IMR-90 (cell line): ENCODE results near the gene PDHB. TPM values are rescaled to one million over a fixed set of nuclear protein-coding genes. Genes with fewer than 3 reads are reported as not detected.

Experiments used
- ATAC-seq: fragments of 200-7000 bp; cut with Tn5 transposase; 2 replicates; pipeline ENCODE4 v1.9.1; 2020; ENCODE audit warnings: low read depth, mild to moderate bottlenecking, moderate library complexity
- BruUV-seq: library from RNA; stranded (reverse); fragments of 400-500 nt; replicated peaks from 2 replicates; lab custom pipeline; 2021; lab: Mats Ljungman, UMichigan
- CTCF ChIA-PET: fragments of 300-600 bp; formaldehyde crosslinking; extraction: SDS; loops from one replicate; lab custom pipeline; 2021; ENCODE audit warnings: antibody characterized with exemption; lab: Yijun Ruan, JAX
- POLR2A ChIA-PET: fragments of 300-600 bp; sonication (Branson Sonifier 250); formaldehyde crosslinking; loops from one replicate; lab custom pipeline; 2022; ENCODE audit warnings: antibody characterized with exemption; ENCODE audit not compliant: unreplicated experiment; lab: Charles Lee
- DNase-seq: peaks from one replicate; pipeline ENCODE4 v3.0.0; 2013
- H2AFZ ChIP-seq: replicated peaks from 2 replicates; pipeline ENCODE3; 2013; ENCODE audit warnings: low read length, mild to moderate bottlenecking; ENCODE audit not compliant: poor library complexity
- H2AK5ac ChIP-seq: 2 replicates; pipeline ENCODE4 v1.6.1; 2013; ENCODE audit warnings: low read depth, low read length, inconsistent platforms
- H2AK9ac ChIP-seq: replicated peaks from 2 replicates; pipeline ENCODE3; 2013; ENCODE audit warnings: mild to moderate bottlenecking, low read depth, low read length, moderate library complexity; ENCODE audit not compliant: poor library complexity
- H2BK120ac ChIP-seq: 2 replicates; pipeline ENCODE4 v1.6.1; 2013; ENCODE audit warnings: low read depth, low read length, inconsistent platforms
- H2BK15ac ChIP-seq: 3 replicates; pipeline ENCODE4 v1.6.1; 2013; ENCODE audit warnings: low read depth, low read length, inconsistent platforms
- H2BK20ac ChIP-seq: 2 replicates; pipeline ENCODE4 v1.6.1; 2013; ENCODE audit warnings: low read depth, mild to moderate bottlenecking, inconsistent platforms, low read length, moderate library complexity
- H2BK5ac ChIP-seq: 2 replicates; pipeline ENCODE4 v1.6.1; 2013; ENCODE audit warnings: mild to moderate bottlenecking, low read depth, low read length, inconsistent platforms; ENCODE audit not compliant: poor library complexity, severe bottlenecking
- H3K14ac ChIP-seq: replicated peaks from 2 replicates; pipeline ENCODE4 v1.6.1; 2013; ENCODE audit warnings: low read depth, low read length, inconsistent platforms
- H3K18ac ChIP-seq: 2 replicates; pipeline ENCODE4 v1.6.1; 2013; ENCODE audit warnings: low read depth, low read length, control low read depth
- H3K23ac ChIP-seq: 2 replicates; pipeline ENCODE4 v1.6.1; 2013; ENCODE audit warnings: low read depth, low read length, inconsistent platforms
- H3K27ac ChIP-seq: 2 replicates; pipeline ENCODE4 v1.5.1; 2013; ENCODE audit warnings: mild to moderate bottlenecking, control low read depth, low read length; ENCODE audit not compliant: insufficient read depth
- H3K27me3 ChIP-seq: 2 replicates; pipeline ENCODE4 v1.6.1; 2013; ENCODE audit warnings: low read length; ENCODE audit not compliant: control insufficient read depth, insufficient read depth
- H3K36me3 ChIP-seq: 2 replicates; pipeline ENCODE4 v1.6.1; 2013; ENCODE audit warnings: low read length, mixed read lengths; ENCODE audit not compliant: control insufficient read depth, insufficient read depth
- H3K4ac ChIP-seq: 2 replicates; pipeline ENCODE4 v1.6.1; 2013; ENCODE audit warnings: low read depth, low read length, inconsistent platforms
- H3K4me1 ChIP-seq: 2 replicates; pipeline ENCODE4 v1.6.1; 2013; ENCODE audit warnings: low read length, mixed read lengths; ENCODE audit not compliant: control insufficient read depth, insufficient read depth
- H3K4me2 ChIP-seq: 2 replicates; pipeline ENCODE4 v1.6.1; 2013; ENCODE audit warnings: low read depth, mild to moderate bottlenecking, control low read depth, low read length, moderate library complexity
- H3K4me3 ChIP-seq: 2 replicates; pipeline ENCODE4 v1.5.1; 2013; ENCODE audit warnings: low read depth, mild to moderate bottlenecking, control low read depth, low read length, moderate library complexity; ENCODE audit not compliant: insufficient read depth
- H3K56ac ChIP-seq: 2 replicates; pipeline ENCODE4 v1.6.1; 2013; ENCODE audit warnings: low read length, inconsistent platforms; ENCODE audit not compliant: insufficient read depth; ENCODE audit errors: extremely low read depth
- H3K79me1 ChIP-seq, 2 experiments: 2 replicates each; pipeline ENCODE4 v1.6.1; 2013; ENCODE audit warnings: low read length in 2 of 2, inconsistent platforms in 1 of 2, low read depth in 1 of 2
- H3K9ac ChIP-seq: 2 replicates; pipeline ENCODE4 v1.6.1; 2013; ENCODE audit warnings: low read depth, low read length, control low read depth
- H3K9me1 ChIP-seq: 2 replicates; pipeline ENCODE4 v1.6.1; 2013; ENCODE audit warnings: low read length, inconsistent platforms; ENCODE audit not compliant: insufficient read depth
- H3K9me3 ChIP-seq: 2 replicates; pipeline ENCODE4 v1.6.1; 2013; ENCODE audit warnings: low read length; ENCODE audit not compliant: control insufficient read depth, insufficient read depth
- H4K20me1 ChIP-seq: 2 replicates; pipeline ENCODE4 v1.6.1; 2013; ENCODE audit warnings: low read length, inconsistent platforms; ENCODE audit not compliant: insufficient read depth
- H4K5ac ChIP-seq: 2 replicates; pipeline ENCODE4 v1.6.1; 2013; ENCODE audit warnings: mild to moderate bottlenecking, low read depth, low read length, control low read depth
- H4K8ac ChIP-seq, 2 experiments: 2 replicates each; pipeline ENCODE4 v1.6.1; 2013; ENCODE audit warnings: low read depth in 2 of 2, low read length in 2 of 2, control low read depth in 1 of 2, inconsistent platforms in 1 of 2
- H4K91ac ChIP-seq: 2 replicates; pipeline ENCODE4 v1.6.1; 2013; ENCODE audit warnings: low read depth, low read length, inconsistent platforms; ENCODE audit not compliant: insufficient read depth
- BHLHE40 ChIP-seq: fragments of 150-350 bp; IDR thresholded peaks from 2 replicates; pipeline ENCODE4 v1.6.1; 2016; ENCODE audit warnings: mild to moderate bottlenecking, low read depth, low read length
- CEBPB ChIP-seq: IDR thresholded peaks from 2 replicates; pipeline ENCODE4 v1.6.1; 2012; ENCODE audit warnings: low read depth, low read length, improper control_type of control experiment
- CHD1 ChIP-seq: IDR thresholded peaks from 2 replicates; pipeline ENCODE4 v1.6.1; 2012; ENCODE audit warnings: low read depth, low read length, improper control_type of control experiment
- CTCF ChIP-seq: conservative IDR thresholded peaks from 2 replicates; pipeline ENCODE4 v1.5.1; 2012; ENCODE audit warnings: mild to moderate bottlenecking, low read depth, low read length, improper control_type of control experiment
- ELK1 ChIP-seq: fragments of 150-350 bp; IDR thresholded peaks from 2 replicates; pipeline ENCODE4 v1.6.1; 2016; ENCODE audit warnings: low read depth, mild to moderate bottlenecking, low read length, moderate library complexity, borderline replicate concordance
- FOS ChIP-seq: fragments of 150-350 bp; IDR thresholded peaks from 2 replicates; pipeline ENCODE4 v1.6.1; 2016; ENCODE audit warnings: low read depth, low read length
- MAFK ChIP-seq: IDR thresholded peaks from 2 replicates; pipeline ENCODE4 v1.6.1; 2012; ENCODE audit warnings: low read depth, low read length, improper control_type of control experiment
- MAZ ChIP-seq: IDR thresholded peaks from 2 replicates; pipeline ENCODE4 v1.6.1; 2012; ENCODE audit warnings: low read depth, mild to moderate bottlenecking, low read length, improper control_type of control experiment, moderate library complexity, borderline replicate concordance
- MXI1 ChIP-seq: IDR thresholded peaks from 2 replicates; pipeline ENCODE4 v1.6.1; 2012; ENCODE audit warnings: low read depth, mild to moderate bottlenecking, low read length, moderate library complexity, borderline replicate concordance
- NFE2L2 ChIP-seq: fragments of 150-350 bp; IDR thresholded peaks from 2 replicates; pipeline ENCODE4 v1.6.1; 2016; ENCODE audit warnings: low read depth, mild to moderate bottlenecking, low read length
- POLR2A ChIP-seq: IDR thresholded peaks from 2 replicates; pipeline ENCODE4 v1.6.1; 2012; ENCODE audit warnings: mild to moderate bottlenecking, low read depth, low read length
- RAD21 ChIP-seq: IDR thresholded peaks from 2 replicates; pipeline ENCODE4 v1.6.1; 2012; ENCODE audit warnings: low read length, improper control_type of control experiment
- RCOR1 ChIP-seq: IDR thresholded peaks from 2 replicates; pipeline ENCODE4 v1.6.1; 2012; ENCODE audit warnings: mild to moderate bottlenecking, low read length, improper control_type of control experiment; ENCODE audit not compliant: insufficient replicate concordance
- RFX5 ChIP-seq: IDR thresholded peaks from 2 replicates; pipeline ENCODE4 v1.8.0; 2012; ENCODE audit warnings: low read depth, mild to moderate bottlenecking, low read length, moderate library complexity
- SMC3 ChIP-seq: fragments of 150-350 bp; IDR thresholded peaks from 2 replicates; pipeline ENCODE4 v1.6.1; 2016; ENCODE audit warnings: low read depth, mild to moderate bottlenecking, antibody characterized with exemption, low read length, moderate library complexity
- USF2 ChIP-seq: fragments of 150-350 bp; IDR thresholded peaks from 2 replicates; pipeline ENCODE4 v1.6.1; 2017; ENCODE audit warnings: mild to moderate bottlenecking, antibody characterized with exemption, low read length, low read depth
- WGBS, 2 experiments: methylation state at CpG; one replicate each; pipeline versions ENCODE4 v1.1.5 to v1.1.7; 2013; ENCODE audit warnings: missing lambda C conversion rate in 2 of 2; ENCODE audit not compliant: insufficient read length in 1 of 2; ENCODE audit errors: extremely low coverage in 2 of 2; 5-methylcytosine and 5-hydroxymethylcytosine counted together
- dilution Hi-C: fragments of 300-500 bp; cut with HindIII; formaldehyde crosslinking; loops from one replicate; pipeline ENCODE4 v1.14.3; 2018; ENCODE audit warnings: low sequenced_read_pairs; ENCODE audit not compliant: unreplicated experiment
- in situ Hi-C: fragments of 300-500 bp; cut with MboI; formaldehyde crosslinking; loops from 3 replicates; pipeline ENCODE4 v1.14.3; 2019; ENCODE audit warnings: low sequenced_read_pairs, inconsistent platforms, mixed read lengths
- intact Hi-C: fragments of 100-400 bp; cut with micrococcal nuclease; formaldehyde crosslinking; loops from 2 replicates; pipeline ENCODE4 v1.10.0; 2022
- polyA plus RNA-seq, 3 experiments: library from polyadenylated mRNA; depleted of rRNA; stranded (reverse); fragments of >200 nt; gene quantifications; 2 replicates each; pipeline ENCODE4 v1.2.3, GENCODE V29; 2012; ENCODE audit warnings: low replicate concordance in 1 of 3
- total RNA-seq: library from RNA; depleted of rRNA; stranded (reverse); fragments of >200 nt; gene quantifications from 2 replicates; pipeline ENCODE4 v1.2.3, GENCODE V29; 2012

PDHB gene
- total and polyA plus RNA-seq, 2 of the 4 experiments (the other 2 are of a cell fraction), result 69.2 to 73.5 TPM

- H3K4me1 ChIP-seq, result peaks cover 4% of the 10 kb centered on the region
- no peak for DNase-seq
- no peak overlapping the region for H4K8ac ChIP-seq
- H2BK120ac ChIP-seq, result no peak overlapping the region
- ChIA-PET POLR2A (no interaction called here), CTCF (interaction anchor here (0.6 kb wide), 1 partner anchor 11 kb away, joined by 3 read pairs; no protein-coding TSS in a partner anchor)
- H3K18ac ChIP-seq, result no peak overlapping the region
- H2AK9ac ChIP-seq, result no peak overlapping the region
- H3K79me1 ChIP-seq, result peaks cover 0 to 35% of the 10 kb centered on the region in 2 experiments; a peak in 3 of 4 replicates
- H3K27ac ChIP-seq, result no peak overlapping the region
- in situ Hi-C loops (no loop called here), intact Hi-C loops (no loop called here), dilution Hi-C loops (no loop called here)
- no TSS peak for BruUV-seq
- peaks cover 6% of the 10 kb centered on the region; the same call in 1 of the 2 replicates for H3K36me3 ChIP-seq
- H3K23ac ChIP-seq, result no peak overlapping the region
- 0 out of 2 replicates have a peak overlapping the region, but pooled peaks have one; percentile 8 for H3K14ac ChIP-seq
- no peak overlapping the region for H3K9ac ChIP-seq
- H4K5ac ChIP-seq, result no peak overlapping the region
- H2BK20ac ChIP-seq, result peak overlapping the region; percentile 23; the same call in 1 of the 2 replicates
- no peak overlapping the region for H3K4ac ChIP-seq
- H3K9me1 ChIP-seq, result peaks cover 10% of the 10 kb centered on the region
- H3K4me2 ChIP-seq, result no peak overlapping the region
- no peak for ATAC-seq
- H3K27me3 ChIP-seq, result no peaks in the 10 kb centered on the region
- WGBS, 2 experiments, result no CpG with 5 or more reads among the region's 4 CpGs
- no peak overlapping the region for H2BK5ac ChIP-seq
- TF ChIP-seq FOS (no peak), MAZ (no peak), RFX5 (no peak), USF2 (no peak), RAD21 (no peak), BHLHE40 (no peak), CHD1 (no peak), ELK1 (no peak), RCOR1 (no peak), NFE2L2 (no peak), CTCF (no peak), SMC3 (no peak), MAFK (no peak), MXI1 (no peak), CEBPB (no peak), POLR2A (no peak)
- H2AFZ ChIP-seq, result no peak overlapping the region
- H4K91ac ChIP-seq, result no peak overlapping the region; the same call in 1 of the 2 replicates
- no peaks in the 10 kb centered on the region for H3K9me3 ChIP-seq
- H2AK5ac ChIP-seq, result no peak overlapping the region
- no peak overlapping the region for H2BK15ac ChIP-seq
- H3K4me3 ChIP-seq, result no peak overlapping the region
- no peak overlapping the region for H3K56ac ChIP-seq
- H4K20me1 ChIP-seq, result no peaks in the 10 kb centered on the region
These were observed 55.9 kb downstream of the PDHB start for GRCh38 chr3:58377750-58378149.
